ENCODE measurements around the gene UPF1. TPM values are rescaled to one million over a fixed set of nuclear protein-coding genes. Genes with fewer than 3 reads are reported as not detected.
"Not testable (repeated sequence)": the region's sequence is repeated elsewhere in the genome, so short reads cannot be mapped to it uniquely, and the experiment has no call there.

UPF1 gene
- total and polyA plus RNA-seq, 2 experiments from 2014 or later, result 36.4 to 121 TPM

DNA sequence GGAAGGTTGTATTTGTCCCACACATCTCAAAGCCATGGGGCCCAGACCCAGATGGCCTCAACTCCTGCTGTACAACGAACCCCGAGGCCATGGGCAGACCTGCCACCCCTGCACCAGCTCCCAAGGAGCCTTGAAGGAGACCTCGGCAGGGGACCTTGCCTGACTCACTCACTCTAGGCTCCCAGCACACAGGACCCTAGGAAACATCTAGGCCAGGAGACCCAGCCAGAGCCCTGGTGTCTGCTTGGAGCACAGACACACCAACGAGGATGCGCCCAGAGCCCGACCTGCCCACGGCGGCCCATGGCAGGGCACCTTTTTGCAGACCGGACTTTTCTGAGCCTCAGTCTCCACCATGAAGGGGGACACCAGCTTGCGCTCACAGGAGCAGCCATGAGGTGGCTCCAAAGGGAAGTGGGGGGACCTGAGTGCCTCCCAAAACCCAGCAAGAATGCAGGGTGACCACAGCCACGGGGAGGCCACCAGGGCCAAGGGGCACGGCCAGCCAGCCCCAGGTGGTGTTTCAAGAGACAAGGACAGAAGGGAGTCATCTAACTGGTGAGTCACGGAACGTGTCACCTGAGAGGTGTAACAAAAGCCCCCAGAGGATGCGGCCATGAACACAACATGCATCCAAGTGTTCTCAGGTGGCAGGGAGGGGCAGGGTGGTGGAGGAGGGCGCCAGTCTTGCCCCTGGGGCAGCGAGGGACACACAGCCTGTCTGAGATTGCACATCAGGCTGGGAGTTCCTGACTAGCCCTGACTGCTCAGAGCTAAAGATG is 69.1 kb downstream of the UPF1 start:
- no peak for DNase-seq (ENCODE audit: low read depth in 1 of 2, low spot score in 1 of 2)
- H3K36me3 ChIP-seq, result no peaks in the 10 kb centered on the region

DNA sequence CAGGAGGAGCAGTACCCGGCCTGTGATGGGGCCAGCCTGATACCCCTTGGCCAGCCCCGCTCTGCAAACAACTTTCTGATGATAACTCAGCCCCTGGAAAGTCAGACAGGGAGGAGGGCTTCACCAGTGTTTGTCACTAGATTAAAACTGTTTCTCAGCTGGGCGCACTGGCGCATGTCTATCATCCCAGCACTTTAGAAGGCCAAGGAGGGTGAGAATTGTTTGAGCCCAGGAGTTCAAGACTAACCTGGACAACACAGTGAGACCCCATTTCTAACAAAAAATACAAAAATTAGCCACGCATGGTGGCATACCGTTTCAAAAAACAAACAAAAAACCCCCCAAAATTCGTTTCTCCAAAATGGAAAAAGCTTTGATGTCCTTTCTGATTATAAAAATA is 69.7 kb downstream of the UPF1 start:
- Histone ChIP-seq H3K9me3 (ENCODE audit: low read depth) (no peaks in the 10 kb centered on the region), H3K27ac (no peak overlapping the region), H3K36me3 (no peaks in the 10 kb centered on the region), H3K4me1 (ENCODE audit: low read depth) (no peaks in the 10 kb centered on the region), H3K4me3 (no peak overlapping the region), H3K27me3 (no peaks in the 10 kb centered on the region)
- DNase-seq (ENCODE audit: low read depth in 1 of 2, low spot score in 1 of 2), result no peak
- no peak for TF ChIP-seq CTCF (IDR thresholded peaks at IDR 0.05; ENCODE audit: low read depth, low read length)

More for the DNA sequence above, 69.1 kb downstream of the UPF1 start:
- Histone ChIP-seq H3K27ac (no peak overlapping the region), H3K9me3 (ENCODE audit: low read depth) (no peaks in the 10 kb centered on the region), H3K27me3 (no peaks in the 10 kb centered on the region), H3K4me3 (no peak overlapping the region), H3K4me1 (ENCODE audit: low read depth) (no peaks in the 10 kb centered on the region)
- TF ChIP-seq CTCF (IDR thresholded peaks at IDR 0.05; ENCODE audit: low read depth, low read length), result no peak

- H3K27me3 ChIP-seq; DNase-seq (ENCODE audit: low read depth in 1 of 2, low spot score in 1 of 2); H3K4me1 ChIP-seq (ENCODE audit: low read depth); H3K27ac ChIP-seq; H3K4me3 ChIP-seq; H3K9me3 ChIP-seq (ENCODE audit: low read depth); H3K36me3 ChIP-seq: not testable (repeated sequence)
These were observed 70.8 kb downstream of the UPF1 start for GRCh38 chr19:18902519-18902918.

- DNase-seq (ENCODE audit: low read depth in 1 of 2, low spot score in 1 of 2), result no peak
- no peak for TF ChIP-seq CTCF (IDR thresholded peaks at IDR 0.05; ENCODE audit: low read depth, low read length)
- Histone ChIP-seq H3K36me3 (peaks cover 3% of the 10 kb centered on the region), H3K4me1 (ENCODE audit: low read depth) (no peaks in the 10 kb centered on the region), H3K9me3 (ENCODE audit: low read depth) (no peaks in the 10 kb centered on the region), H3K4me3 (no peak overlapping the region), H3K27ac (no peak overlapping the region), H3K27me3 (no peaks in the 10 kb centered on the region)
These were observed 71.6 kb downstream of the UPF1 start for GRCh38 chr19:18903156-18904037.

DNA sequence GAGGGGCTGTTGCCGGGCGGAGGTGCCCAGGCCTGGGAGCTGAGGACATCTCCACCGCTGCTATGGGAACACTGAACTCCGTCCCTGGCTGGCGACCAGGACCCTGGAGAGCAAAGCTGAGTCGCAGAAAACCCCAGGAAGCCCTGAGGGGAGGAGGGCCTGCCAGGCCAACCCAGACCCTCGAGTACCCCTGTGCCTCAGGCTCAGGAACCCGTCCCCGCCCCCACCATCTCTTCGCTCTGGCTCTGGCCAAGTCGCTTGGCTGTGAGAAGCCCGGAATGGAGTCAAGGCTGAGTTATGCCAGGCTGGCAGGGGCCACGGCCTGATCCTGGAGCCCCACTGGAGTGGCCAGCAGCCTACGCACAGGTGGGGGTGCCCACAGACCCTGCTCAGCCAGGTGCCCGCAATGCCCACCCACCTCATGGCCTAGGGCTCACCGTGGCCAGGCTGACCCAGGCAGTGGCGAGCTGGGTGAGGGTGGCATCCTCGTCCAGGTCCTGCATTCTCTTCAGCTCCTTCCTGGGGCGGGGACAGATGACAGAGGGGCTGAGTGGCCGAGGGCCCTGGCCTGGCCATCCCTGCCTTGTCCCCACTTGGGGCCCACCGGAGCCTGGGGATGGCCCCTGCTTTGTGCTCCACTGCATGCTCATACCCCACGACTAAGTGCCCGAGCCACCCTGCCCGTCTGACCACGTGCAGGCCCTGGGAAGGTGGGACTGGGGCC is 72.7 kb downstream of the UPF1 start:
- no peak for TF ChIP-seq CTCF (IDR thresholded peaks at IDR 0.05; ENCODE audit: low read depth, low read length)
- Histone ChIP-seq H3K4me1 (ENCODE audit: low read depth) (no peaks in the 10 kb centered on the region), H3K36me3 (peaks cover 3% of the 10 kb centered on the region), H3K9me3 (ENCODE audit: low read depth) (no peaks in the 10 kb centered on the region), H3K27ac (no peak overlapping the region), H3K27me3 (no peaks in the 10 kb centered on the region), H3K4me3 (no peak overlapping the region)
- DNase-seq (ENCODE audit: low read depth in 1 of 2, low spot score in 1 of 2), result no peak

Measured in cardiac muscle cell (in vitro differentiated cells and primary cell).